Large intestine (tissue), 3 donors: ENCODE data around the gene SLC5A2. TPM values are rescaled to one million over a fixed set of nuclear protein-coding genes. Genes with fewer than 3 reads are reported as not detected.
"Not testable (repeated sequence)": the region's sequence is repeated elsewhere in the genome, so short reads cannot be mapped to it uniquely, and the experiment has no call there.

Source experiments
- DNase-seq, 2 donors: peaks; one replicate each; pipeline versions ENCODE4 v3.0.0 to v3.0.0-alpha.2; 2013
- H3K27ac ChIP-seq: one replicate; pipeline ENCODE4 v1.5.1; 2013; ENCODE audit warnings: low read length
- H3K27me3 ChIP-seq: 2 replicates; pipeline ENCODE4 v1.6.1; 2013; ENCODE audit warnings: low read length; ENCODE audit not compliant: control insufficient read depth, insufficient read depth
- H3K36me3 ChIP-seq: 2 replicates; pipeline ENCODE4 v1.6.1; 2013; ENCODE audit warnings: low read length; ENCODE audit not compliant: control insufficient read depth, insufficient read depth
- H3K4me1 ChIP-seq: one replicate; pipeline ENCODE4 v1.6.1; 2013; ENCODE audit warnings: low read length; ENCODE audit not compliant: control insufficient read depth, insufficient read depth
- H3K4me3 ChIP-seq: one replicate; pipeline ENCODE4 v1.5.1; 2013; ENCODE audit warnings: low read length
- H3K9me3 ChIP-seq: one replicate; pipeline ENCODE4 v1.6.1; 2013; ENCODE audit warnings: mild to moderate bottlenecking, low read depth, low read length, moderate library complexity; ENCODE audit not compliant: control insufficient read depth
- WGBS: methylation state at CpG from one replicate; pipeline ENCODE4 v1.1.5; 2013; ENCODE audit warnings: low lambda C conversion rate; ENCODE audit not compliant: insufficient coverage; 5-methylcytosine and 5-hydroxymethylcytosine counted together
- polyA plus RNA-seq: library from polyadenylated mRNA; unstranded; fragments of 120-200 nt; gene quantifications from one replicate; pipeline ENCODE4 v1.2.1, GENCODE V29; 2013

Gene SLC5A2
- polyA plus RNA-seq, 1 donor = 7.3 TPM

DNA sequence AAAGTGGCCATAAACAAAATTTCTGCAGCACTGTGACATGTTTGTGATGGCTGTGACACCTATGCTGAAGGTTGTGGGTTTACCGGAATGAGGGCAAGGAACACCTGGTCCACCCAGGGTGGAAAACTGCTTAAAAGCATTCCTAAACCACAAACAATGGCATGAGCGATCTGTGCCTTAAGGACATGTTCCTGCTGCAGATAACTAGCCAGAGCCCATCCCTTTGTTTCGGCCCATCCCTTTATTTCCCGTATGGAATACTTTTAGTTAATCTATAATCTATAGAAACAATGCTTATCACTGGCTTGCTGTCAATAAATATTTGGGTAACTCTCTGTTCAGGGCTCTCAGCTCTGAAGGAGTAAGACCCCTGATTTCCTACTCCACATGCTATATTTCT, 56.8 kb downstream of the SLC5A2 start:
- peaks cover 16% of the 10 kb centered on the region for H3K27me3 ChIP-seq
- not testable (repeated sequence) for H3K36me3 ChIP-seq, H3K9me3 ChIP-seq, H3K4me3 ChIP-seq, DNase-seq, H3K4me1 ChIP-seq, H3K27ac ChIP-seq
- no CpG with 5 or more reads among the region's 4 CpGs for WGBS

Other genes starting within 250 kb of the SLC5A2 start
- 1.6 TPM for gene ITGAM, start 223.1 kb upstream of the SLC5A2 start, polyA plus RNA-seq
- 1.9 TPM for gene ITGAX, start 127.9 kb upstream of the SLC5A2 start, polyA plus RNA-seq
- 0.03 TPM for gene ITGAD, start 89.8 kb upstream of the SLC5A2 start, polyA plus RNA-seq
- gene COX6A2, start 54.8 kb upstream of the SLC5A2 start, polyA plus RNA-seq = 7.8 TPM
- gene ZNF843, start 40.3 kb upstream of the SLC5A2 start, polyA plus RNA-seq = 1.5 TPM
- gene ARMC5, start 23.6 kb upstream of the SLC5A2 start, polyA plus RNA-seq = 13.6 TPM
- 38.7 TPM for gene TGFB1I1, start 11.0 kb upstream of the SLC5A2 start, polyA plus RNA-seq
- gene RUSF1, start 25.3 kb downstream of the SLC5A2 start, polyA plus RNA-seq = 99.1 TPM
- 11.8 TPM for gene AHSP, start 44.8 kb downstream of the SLC5A2 start, polyA plus RNA-seq